HepG2 (cell line): Measurements from ENCODE around the gene BABAM1. TPM values are rescaled to one million over a fixed set of nuclear protein-coding genes. Genes with fewer than 3 reads are reported as not detected.

ENCODE experiments used
- DNMT1 ChIP-seq: sonication (generic); formaldehyde crosslinking; IDR thresholded peaks from 2 replicates; pipeline ENCODE4 v1.5.1; 2020; ENCODE audit warnings: mild to moderate bottlenecking, missing genetic modification reagents
- GPN1 ChIP-seq: sonication (generic); formaldehyde crosslinking; IDR thresholded peaks from 2 replicates; pipeline ENCODE4 v1.5.1; 2020; ENCODE audit warnings: missing genetic modification reagents, borderline replicate concordance
- MED8 ChIP-seq: sonication (generic); formaldehyde crosslinking; IDR thresholded peaks from 2 replicates; pipeline ENCODE4 v1.8.1; 2023; ENCODE audit warnings: mild to moderate bottlenecking, missing genetic modification reagents; ENCODE audit not compliant: insufficient replicate concordance
- MTA3 ChIP-seq: sonication (generic); formaldehyde crosslinking; IDR thresholded peaks from 2 replicates; pipeline ENCODE4 v1.4.0; 2020; ENCODE audit warnings: missing genetic modification reagents
- NAIF1 ChIP-seq: sonication (generic); formaldehyde crosslinking; IDR thresholded peaks from 2 replicates; pipeline ENCODE4 v1.5.0; 2020; ENCODE audit warnings: mild to moderate bottlenecking, missing genetic modification reagents, borderline replicate concordance
- POLR2A ChIP-seq, 2 experiments: IDR thresholded peaks; 2 replicates each; pipeline ENCODE4 v1.6.1; 2011; ENCODE audit warnings: low read depth in 2 of 2, low read length in 2 of 2, mild to moderate bottlenecking in 1 of 2, moderate library complexity in 1 of 2; ENCODE audit not compliant: insufficient read depth in 1 of 2
- SKI ChIP-seq: fragments of 450-650 bp; IDR thresholded peaks from one replicate; pipeline ENCODE4 v1.6.1; 2018; ENCODE audit warnings: mild to moderate bottlenecking; ENCODE audit not compliant: partially characterized antibody
- SMAD3 ChIP-seq: sonication (generic); formaldehyde crosslinking; IDR thresholded peaks from 2 replicates; pipeline ENCODE4 v1.4.0; 2020; ENCODE audit warnings: missing genetic modification reagents
- SMARCE1 ChIP-seq: fragments of 450-650 bp; IDR thresholded peaks from 2 replicates; pipeline ENCODE4 v1.6.1; 2017; ENCODE audit warnings: borderline replicate concordance
- STAG1 ChIP-seq: sonication (generic); formaldehyde crosslinking; IDR thresholded peaks from 2 replicates; pipeline ENCODE4 v1.4.0; 2020; ENCODE audit warnings: missing genetic modification reagents
- ZNF3 ChIP-seq: IDR thresholded peaks from 2 replicates; pipeline ENCODE4 v1.7.0; 2017; ENCODE audit warnings: inconsistent platforms
- ZNF614 ChIP-seq: IDR thresholded peaks from 2 replicates; pipeline ENCODE4 v1.6.1; 2018; ENCODE audit warnings: missing biosample characterization, missing genetic modification reagents, inconsistent platforms, borderline replicate concordance
- polyA plus RNA-seq, 8 experiments: library from polyadenylated mRNA; depleted of rRNA in 3 of 8; stranded (reverse) in 7 of 8; unstranded in 1 of 8; fragments of >200 nt; fragmentation: Illumina TruSeq in 4 of 8; extraction: Trizol in 4 of 8; gene quantifications; 2 replicates each; pipeline versions ENCODE4 v1.2.1 to v1.2.3, GENCODE V29; 2011 to 2016; ENCODE audit warnings: low read depth in 4 of 8, missing spikeins in 1 of 8, mixed read lengths in 1 of 8; ENCODE audit not compliant: insufficient read depth in 1 of 8
- total RNA-seq, 5 experiments: library from RNA; depleted of rRNA; stranded (reverse); fragments of >200 nt; fragmentation: Illumina TruSeq; extraction: Trizol; gene quantifications; 2 replicates each; pipeline ENCODE4 v1.2.3, GENCODE V29; 2016; ENCODE audit warnings: low read depth in 1 of 5
- TF ChIP-seq, protein P1 (sequence below): sonication (generic); formaldehyde crosslinking; IDR thresholded peaks from 2 replicates; pipeline ENCODE4 v1.4.0; 2020; ENCODE audit warnings: missing genetic modification reagents, borderline replicate concordance
- TF ChIP-seq, protein P2 (sequence below): sonication (generic); formaldehyde crosslinking; IDR thresholded peaks from 2 replicates; pipeline ENCODE4 v1.8.0; 2022; ENCODE audit warnings: missing genetic modification reagents, mild to moderate bottlenecking, moderate library complexity, borderline replicate concordance
- TF ChIP-seq, protein P3 (sequence below): sonication (generic); formaldehyde crosslinking; IDR thresholded peaks from 2 replicates; pipeline ENCODE4 v1.4.0; 2020; ENCODE audit warnings: low read depth, mild to moderate bottlenecking, missing genetic modification reagents
- TF ChIP-seq, protein P4 (sequence below): sonication (generic); formaldehyde crosslinking; IDR thresholded peaks from 2 replicates; pipeline ENCODE4 v1.5.0; 2020; ENCODE audit warnings: mild to moderate bottlenecking, missing genetic modification reagents
- TF ChIP-seq, protein P5 (sequence below): sonication (generic); formaldehyde crosslinking; conservative IDR thresholded peaks from 2 replicates; pipeline ENCODE4 v1.8.0; 2022; ENCODE audit warnings: low read depth, missing genetic modification reagents
- TF ChIP-seq, protein P6 (sequence below): sonication (generic); formaldehyde crosslinking; IDR thresholded peaks from 2 replicates; pipeline ENCODE4 v1.4.0; 2020; ENCODE audit warnings: mild to moderate bottlenecking, missing genetic modification reagents

Gene BABAM1
- total and polyA plus RNA-seq, 2 of the 13 experiments (the other 11 are each of a cell fraction or from before 2014, with no cell fraction given) = 70.0 to 82.0 TPM

DNA sequence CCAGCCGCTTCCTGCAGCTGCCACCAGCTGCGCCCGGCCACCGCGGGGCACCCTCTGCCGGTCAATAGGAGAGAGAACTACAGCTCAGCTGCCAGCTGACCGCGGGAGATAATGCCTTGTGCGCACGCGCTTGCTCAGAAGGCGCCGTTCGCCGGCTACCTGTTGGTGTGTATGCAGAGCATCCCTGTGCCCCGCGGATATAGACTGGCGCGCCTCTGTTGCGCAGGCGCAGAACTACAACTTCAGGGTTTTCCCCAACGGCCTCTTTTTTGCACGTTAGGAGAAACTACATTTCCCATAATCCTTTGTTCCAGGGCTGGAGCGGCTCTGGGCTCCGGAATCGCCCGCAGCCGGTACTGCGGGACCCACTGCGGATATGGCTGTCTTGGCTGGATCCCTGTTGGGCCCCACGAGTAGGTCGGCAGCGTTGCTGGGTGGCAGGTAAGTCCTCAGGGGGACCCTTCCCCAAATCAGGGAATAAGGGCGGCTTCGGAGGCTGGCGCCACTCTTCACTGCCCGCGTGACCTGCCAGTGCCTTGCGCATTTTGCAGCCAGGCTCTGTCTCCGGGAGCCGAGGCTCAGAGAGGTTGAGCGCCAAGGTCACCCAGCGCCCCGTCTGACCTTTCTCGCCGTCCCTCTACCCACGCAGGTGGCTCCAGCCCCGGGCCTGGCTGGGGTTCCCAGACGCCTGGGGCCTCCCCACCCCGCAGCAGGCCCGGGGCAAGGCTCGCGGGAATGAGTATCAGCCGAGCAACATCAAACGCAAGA is 38.5 kb downstream of the BABAM1 start, which contains the start of gene MRPL34 (continued):
- TF ChIP-seq, protein P1, sequence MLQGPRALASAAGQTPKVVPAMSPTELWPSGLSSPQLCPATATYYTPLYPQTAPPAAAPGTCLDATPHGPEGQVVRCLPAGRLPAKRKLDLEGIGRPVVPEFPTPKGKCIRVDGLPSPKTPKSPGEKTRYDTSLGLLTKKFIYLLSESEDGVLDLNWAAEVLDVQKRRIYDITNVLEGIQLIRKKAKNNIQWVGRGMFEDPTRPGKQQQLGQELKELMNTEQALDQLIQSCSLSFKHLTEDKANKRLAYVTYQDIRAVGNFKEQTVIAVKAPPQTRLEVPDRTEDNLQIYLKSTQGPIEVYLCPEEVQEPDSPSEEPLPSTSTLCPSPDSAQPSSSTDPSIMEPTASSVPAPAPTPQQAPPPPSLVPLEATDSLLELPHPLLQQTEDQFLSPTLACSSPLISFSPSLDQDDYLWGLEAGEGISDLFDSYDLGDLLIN (CRISPR knock-in tag) = no peak; the same call in 1 of the 2 replicates
- no peak for TF ChIP-seq GPN1
- TF ChIP-seq ZNF3 = no peak
- TF ChIP-seq MED8 = no peak
- TF ChIP-seq, protein P2, sequence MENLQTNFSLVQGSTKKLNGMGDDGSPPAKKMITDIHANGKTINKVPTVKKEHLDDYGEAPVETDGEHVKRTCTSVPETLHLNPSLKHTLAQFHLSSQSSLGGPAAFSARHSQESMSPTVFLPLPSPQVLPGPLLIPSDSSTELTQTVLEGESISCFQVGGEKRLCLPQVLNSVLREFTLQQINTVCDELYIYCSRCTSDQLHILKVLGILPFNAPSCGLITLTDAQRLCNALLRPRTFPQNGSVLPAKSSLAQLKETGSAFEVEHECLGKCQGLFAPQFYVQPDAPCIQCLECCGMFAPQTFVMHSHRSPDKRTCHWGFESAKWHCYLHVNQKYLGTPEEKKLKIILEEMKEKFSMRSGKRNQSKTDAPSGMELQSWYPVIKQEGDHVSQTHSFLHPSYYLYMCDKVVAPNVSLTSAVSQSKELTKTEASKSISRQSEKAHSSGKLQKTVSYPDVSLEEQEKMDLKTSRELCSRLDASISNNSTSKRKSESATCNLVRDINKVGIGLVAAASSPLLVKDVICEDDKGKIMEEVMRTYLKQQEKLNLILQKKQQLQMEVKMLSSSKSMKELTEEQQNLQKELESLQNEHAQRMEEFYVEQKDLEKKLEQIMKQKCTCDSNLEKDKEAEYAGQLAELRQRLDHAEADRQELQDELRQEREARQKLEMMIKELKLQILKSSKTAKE (CRISPR knock-in tag) = no peak
- peak; percentile 37; the same call in 1 of the 2 replicates for TF ChIP-seq ZNF614
- TF ChIP-seq SMAD3 = no peak; the same call in 1 of the 2 replicates
- TF ChIP-seq DNMT1 (CRISPR knock-in tag) = no peak
- no peak for TF ChIP-seq MTA3 (CRISPR knock-in tag)
- TF ChIP-seq, protein P3, sequence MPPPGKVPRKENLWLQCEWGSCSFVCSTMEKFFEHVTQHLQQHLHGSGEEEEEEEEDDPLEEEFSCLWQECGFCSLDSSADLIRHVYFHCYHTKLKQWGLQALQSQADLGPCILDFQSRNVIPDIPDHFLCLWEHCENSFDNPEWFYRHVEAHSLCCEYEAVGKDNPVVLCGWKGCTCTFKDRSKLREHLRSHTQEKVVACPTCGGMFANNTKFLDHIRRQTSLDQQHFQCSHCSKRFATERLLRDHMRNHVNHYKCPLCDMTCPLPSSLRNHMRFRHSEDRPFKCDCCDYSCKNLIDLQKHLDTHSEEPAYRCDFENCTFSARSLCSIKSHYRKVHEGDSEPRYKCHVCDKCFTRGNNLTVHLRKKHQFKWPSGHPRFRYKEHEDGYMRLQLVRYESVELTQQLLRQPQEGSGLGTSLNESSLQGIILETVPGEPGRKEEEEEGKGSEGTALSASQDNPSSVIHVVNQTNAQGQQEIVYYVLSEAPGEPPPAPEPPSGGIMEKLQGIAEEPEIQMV (CRISPR knock-in tag) = no peak
- TF ChIP-seq, protein P4, sequence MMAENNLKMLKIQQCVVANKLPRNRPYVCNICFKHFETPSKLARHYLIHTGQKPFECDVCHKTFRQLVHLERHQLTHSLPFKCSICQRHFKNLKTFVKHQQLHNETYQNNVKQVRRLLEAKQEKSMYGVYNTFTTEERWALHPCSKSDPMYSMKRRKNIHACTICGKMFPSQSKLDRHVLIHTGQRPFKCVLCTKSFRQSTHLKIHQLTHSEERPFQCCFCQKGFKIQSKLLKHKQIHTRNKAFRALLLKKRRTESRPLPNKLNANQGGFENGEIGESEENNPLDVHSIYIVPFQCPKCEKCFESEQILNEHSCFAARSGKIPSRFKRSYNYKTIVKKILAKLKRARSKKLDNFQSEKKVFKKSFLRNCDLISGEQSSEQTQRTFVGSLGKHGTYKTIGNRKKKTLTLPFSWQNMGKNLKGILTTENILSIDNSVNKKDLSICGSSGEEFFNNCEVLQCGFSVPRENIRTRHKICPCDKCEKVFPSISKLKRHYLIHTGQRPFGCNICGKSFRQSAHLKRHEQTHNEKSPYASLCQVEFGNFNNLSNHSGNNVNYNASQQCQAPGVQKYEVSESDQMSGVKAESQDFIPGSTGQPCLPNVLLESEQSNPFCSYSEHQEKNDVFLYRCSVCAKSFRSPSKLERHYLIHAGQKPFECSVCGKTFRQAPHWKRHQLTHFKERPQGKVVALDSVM = no peak; the same call in 1 of the 2 replicates
- peak; percentile 74 for TF ChIP-seq STAG1 (CRISPR knock-in tag)
- TF ChIP-seq SKI = peak; percentile 78
- TF ChIP-seq POLR2A (IDR thresholded peaks at IDR 0.05; ENCODE audit: insufficient read depth in 1 of 2, low read depth in 2 of 2, low read length in 2 of 2) = peak; percentile 61 to 76; a peak in 3 of 4 replicates
- no peak; the same call in 1 of the 2 replicates for TF ChIP-seq NAIF1
- TF ChIP-seq, protein P5, sequence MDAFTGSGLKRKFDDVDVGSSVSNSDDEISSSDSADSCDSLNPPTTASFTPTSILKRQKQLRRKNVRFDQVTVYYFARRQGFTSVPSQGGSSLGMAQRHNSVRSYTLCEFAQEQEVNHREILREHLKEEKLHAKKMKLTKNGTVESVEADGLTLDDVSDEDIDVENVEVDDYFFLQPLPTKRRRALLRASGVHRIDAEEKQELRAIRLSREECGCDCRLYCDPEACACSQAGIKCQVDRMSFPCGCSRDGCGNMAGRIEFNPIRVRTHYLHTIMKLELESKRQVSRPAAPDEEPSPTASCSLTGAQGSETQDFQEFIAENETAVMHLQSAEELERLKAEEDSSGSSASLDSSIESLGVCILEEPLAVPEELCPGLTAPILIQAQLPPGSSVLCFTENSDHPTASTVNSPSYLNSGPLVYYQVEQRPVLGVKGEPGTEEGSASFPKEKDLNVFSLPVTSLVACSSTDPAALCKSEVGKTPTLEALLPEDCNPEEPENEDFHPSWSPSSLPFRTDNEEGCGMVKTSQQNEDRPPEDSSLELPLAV (CRISPR knock-in tag) = no peak
- TF ChIP-seq, protein P6, sequence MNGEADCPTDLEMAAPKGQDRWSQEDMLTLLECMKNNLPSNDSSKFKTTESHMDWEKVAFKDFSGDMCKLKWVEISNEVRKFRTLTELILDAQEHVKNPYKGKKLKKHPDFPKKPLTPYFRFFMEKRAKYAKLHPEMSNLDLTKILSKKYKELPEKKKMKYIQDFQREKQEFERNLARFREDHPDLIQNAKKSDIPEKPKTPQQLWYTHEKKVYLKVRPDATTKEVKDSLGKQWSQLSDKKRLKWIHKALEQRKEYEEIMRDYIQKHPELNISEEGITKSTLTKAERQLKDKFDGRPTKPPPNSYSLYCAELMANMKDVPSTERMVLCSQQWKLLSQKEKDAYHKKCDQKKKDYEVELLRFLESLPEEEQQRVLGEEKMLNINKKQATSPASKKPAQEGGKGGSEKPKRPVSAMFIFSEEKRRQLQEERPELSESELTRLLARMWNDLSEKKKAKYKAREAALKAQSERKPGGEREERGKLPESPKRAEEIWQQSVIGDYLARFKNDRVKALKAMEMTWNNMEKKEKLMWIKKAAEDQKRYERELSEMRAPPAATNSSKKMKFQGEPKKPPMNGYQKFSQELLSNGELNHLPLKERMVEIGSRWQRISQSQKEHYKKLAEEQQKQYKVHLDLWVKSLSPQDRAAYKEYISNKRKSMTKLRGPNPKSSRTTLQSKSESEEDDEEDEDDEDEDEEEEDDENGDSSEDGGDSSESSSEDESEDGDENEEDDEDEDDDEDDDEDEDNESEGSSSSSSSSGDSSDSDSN (CRISPR knock-in tag) = peak; percentile 66; the same call in 1 of the 2 replicates
- TF ChIP-seq SMARCE1 = no peak
